ENCODE data around the gene PIAS1.
A peak's percentile ranks its signal among the peaks of the same experiment; 100 is the strongest.
"Not testable (repeated sequence)": the region's sequence is repeated elsewhere in the genome, so short reads cannot be mapped to it uniquely, and the experiment has no call there.

Gene PIAS1

GRCh38 chr15:68221530-68222431 lies 167.7 kb downstream of the PIAS1 start:
- H3K27me3 ChIP-seq (replicated peaks; ENCODE audit: control insufficient read depth, insufficient read depth, low read length); H3K4me1 ChIP-seq (ENCODE audit: control insufficient read depth, insufficient read depth, low read length); H3K9ac ChIP-seq (ENCODE audit: low read length); H3K4me3 ChIP-seq (ENCODE audit: low read length); H3K9me3 ChIP-seq (ENCODE audit: control insufficient read depth, low read length); H3K36me3 ChIP-seq (ENCODE audit: control insufficient read depth, insufficient read depth, low read length, severe bottlenecking); DNase-seq (ENCODE audit: low read depth): not testable (repeated sequence)

- not testable (repeated sequence) for H3K36me3 ChIP-seq (ENCODE audit: control insufficient read depth, insufficient read depth, low read length, severe bottlenecking); H3K4me1 ChIP-seq (ENCODE audit: control insufficient read depth, insufficient read depth, low read length); H3K9me3 ChIP-seq (ENCODE audit: control insufficient read depth, low read length); DNase-seq (ENCODE audit: low read depth); H3K4me3 ChIP-seq (ENCODE audit: low read length); H3K9ac ChIP-seq (ENCODE audit: low read length); H3K27me3 ChIP-seq (replicated peaks; ENCODE audit: control insufficient read depth, insufficient read depth, low read length)
Measured at GRCh38 chr15:68222432-68222743, 168.3 kb downstream of the PIAS1 start.

DNA sequence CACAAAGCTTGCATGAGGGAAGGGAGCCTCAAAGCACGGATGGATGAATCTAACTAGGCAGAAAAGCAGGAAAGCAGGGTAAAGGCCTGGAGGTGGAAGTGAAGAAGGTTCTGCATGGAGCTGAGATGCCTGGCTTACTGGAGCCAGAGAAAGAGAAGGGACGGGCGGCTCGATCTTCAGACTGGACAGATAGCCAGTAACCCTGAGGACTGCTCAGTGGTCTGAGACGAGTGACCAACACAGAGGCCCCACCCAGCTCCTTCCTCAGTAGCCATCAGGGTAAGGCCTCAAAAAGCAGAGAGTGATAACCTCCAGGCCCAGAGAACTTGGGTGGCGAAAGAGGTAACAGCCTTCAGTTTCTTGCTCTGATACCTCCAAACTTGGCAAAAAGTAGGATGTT lies 169.1 kb downstream of the PIAS1 start:
- H3K9ac ChIP-seq (ENCODE audit: low read length), result no peak overlapping the region
- H3K27me3 ChIP-seq (replicated peaks; ENCODE audit: control insufficient read depth, insufficient read depth, low read length), result no peaks in the 10 kb centered on the region
- no peaks in the 10 kb centered on the region for H3K9me3 ChIP-seq (ENCODE audit: control insufficient read depth, low read length)
- no peaks in the 10 kb centered on the region for H3K36me3 ChIP-seq (ENCODE audit: control insufficient read depth, insufficient read depth, low read length, severe bottlenecking)
- H3K4me3 ChIP-seq (ENCODE audit: low read length), result no peak overlapping the region
- peaks cover 5% of the 10 kb centered on the region for H3K4me1 ChIP-seq (ENCODE audit: control insufficient read depth, insufficient read depth, low read length)
- DNase-seq (ENCODE audit: low read depth), result no peak

DNA sequence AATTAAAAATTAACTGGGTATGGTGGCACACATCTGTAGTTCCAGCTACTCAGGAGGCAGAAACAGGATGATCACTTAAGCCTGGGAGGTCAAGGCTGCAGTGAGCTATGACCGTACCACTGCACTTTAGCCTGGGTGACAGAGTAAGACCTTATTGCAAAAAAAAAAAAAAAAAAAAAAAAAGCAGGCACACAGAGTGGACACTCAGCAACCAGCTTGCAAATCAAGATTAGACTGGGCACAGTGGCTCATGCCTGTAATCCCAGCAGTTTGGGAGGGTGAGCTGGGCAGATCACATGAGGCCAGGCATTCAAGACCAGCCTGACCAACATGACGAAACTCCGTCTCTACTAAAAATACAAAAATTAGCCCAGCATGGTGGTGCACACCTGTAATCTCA lies 170.0 kb downstream of the PIAS1 start:
- Histone ChIP-seq H3K27me3 (replicated peaks; ENCODE audit: control insufficient read depth, insufficient read depth, low read length) (no peaks in the 10 kb centered on the region), H3K9me3 (ENCODE audit: control insufficient read depth, low read length) (no peaks in the 10 kb centered on the region), H3K9ac (ENCODE audit: low read length) (no peak overlapping the region), H3K4me3 (ENCODE audit: low read length) (no peak overlapping the region), H3K4me1 (ENCODE audit: control insufficient read depth, insufficient read depth, low read length) (peaks cover 11% of the 10 kb centered on the region), H3K36me3 (ENCODE audit: control insufficient read depth, insufficient read depth, low read length, severe bottlenecking) (no peaks in the 10 kb centered on the region)
- DNase-seq (ENCODE audit: low read depth), result no peak

DNA sequence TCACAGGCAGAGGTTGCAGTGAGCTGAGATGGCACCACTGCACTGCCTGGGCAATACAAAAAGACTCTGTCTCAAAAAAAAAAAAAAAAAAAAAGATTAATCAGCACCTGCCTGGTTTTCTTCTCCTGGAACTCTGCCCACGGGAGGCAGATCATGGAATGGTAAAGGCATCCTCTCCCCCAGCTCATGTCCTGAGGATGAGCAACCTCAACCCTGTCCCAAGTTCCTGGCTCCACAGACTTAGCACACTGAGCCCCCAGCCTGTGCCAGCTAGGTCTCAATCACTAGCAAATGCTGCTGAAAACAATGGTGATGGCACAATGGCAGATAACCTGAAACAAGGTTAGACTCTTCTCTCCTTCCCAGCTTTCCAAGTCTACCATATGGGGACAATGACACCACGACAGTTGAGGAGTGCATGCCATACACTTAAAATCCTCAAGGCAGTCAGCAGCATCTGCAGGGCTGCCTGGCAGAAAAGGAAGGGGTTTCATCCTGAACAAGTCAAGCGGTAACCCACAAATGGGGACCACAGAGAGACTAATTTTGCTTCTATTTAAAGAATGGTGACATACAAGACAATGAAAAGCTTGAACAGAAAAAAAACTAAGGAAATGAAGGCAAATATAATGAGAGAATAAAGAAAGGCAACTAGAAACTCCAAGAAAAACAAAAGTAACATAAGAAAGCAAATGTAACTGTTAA lies 170.6 kb downstream of the PIAS1 start:
- Histone ChIP-seq H3K36me3 (ENCODE audit: control insufficient read depth, insufficient read depth, low read length, severe bottlenecking) (no peaks in the 10 kb centered on the region), H3K9me3 (ENCODE audit: control insufficient read depth, low read length) (no peaks in the 10 kb centered on the region), H3K9ac (ENCODE audit: low read length) (no peak overlapping the region), H3K4me1 (ENCODE audit: control insufficient read depth, insufficient read depth, low read length) (peaks cover 11% of the 10 kb centered on the region), H3K4me3 (ENCODE audit: low read length) (no peak overlapping the region), H3K27me3 (replicated peaks; ENCODE audit: control insufficient read depth, insufficient read depth, low read length) (no peaks in the 10 kb centered on the region)
- no peak for DNase-seq (ENCODE audit: low read depth)

DNA sequence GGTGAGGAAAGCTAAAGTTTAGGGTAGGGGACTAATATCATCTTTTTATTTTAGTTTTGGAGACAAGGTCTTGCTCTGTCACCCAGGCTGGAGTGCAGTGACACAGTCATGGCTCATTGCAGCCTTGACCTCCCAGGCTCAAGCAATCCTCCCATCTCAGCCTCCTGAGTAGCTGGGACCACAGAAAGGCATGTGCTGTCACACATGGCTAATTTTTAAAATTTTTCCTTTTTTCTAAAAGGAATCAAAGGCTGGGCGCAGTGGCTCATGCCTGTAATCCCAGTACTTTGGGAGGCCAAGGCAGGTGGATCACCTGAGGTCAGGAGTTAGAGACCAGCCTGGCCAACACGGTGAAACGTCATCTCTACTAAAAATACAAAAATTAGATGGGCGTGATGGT lies 171.3 kb downstream of the PIAS1 start:
- H3K27me3 ChIP-seq (replicated peaks; ENCODE audit: control insufficient read depth, insufficient read depth, low read length); H3K36me3 ChIP-seq (ENCODE audit: control insufficient read depth, insufficient read depth, low read length, severe bottlenecking); H3K9ac ChIP-seq (ENCODE audit: low read length); DNase-seq (ENCODE audit: low read depth); H3K4me3 ChIP-seq (ENCODE audit: low read length); H3K9me3 ChIP-seq (ENCODE audit: control insufficient read depth, low read length): not testable (repeated sequence)
- peaks cover 17% of the 10 kb centered on the region for H3K4me1 ChIP-seq (ENCODE audit: control insufficient read depth, insufficient read depth, low read length)

- H3K4me3 ChIP-seq (ENCODE audit: low read length), result peak overlapping the region; percentile 88
- no peak overlapping the region for H3K9ac ChIP-seq (ENCODE audit: low read length)
- H3K27me3 ChIP-seq (replicated peaks; ENCODE audit: control insufficient read depth, insufficient read depth, low read length), result no peaks in the 10 kb centered on the region
- H3K9me3 ChIP-seq (ENCODE audit: control insufficient read depth, low read length), result no peaks in the 10 kb centered on the region
- DNase-seq (ENCODE audit: low read depth), result no peak
- peaks cover 17% of the 10 kb centered on the region for H3K4me1 ChIP-seq (ENCODE audit: control insufficient read depth, insufficient read depth, low read length)
- H3K36me3 ChIP-seq (ENCODE audit: control insufficient read depth, insufficient read depth, low read length, severe bottlenecking), result no peaks in the 10 kb centered on the region
Measured at GRCh38 chr15:68227643-68228142, 173.6 kb downstream of the PIAS1 start.

GRCh38 chr15:68228143-68228970 lies 174.2 kb downstream of the PIAS1 start:
- Histone ChIP-seq H3K9me3 (ENCODE audit: control insufficient read depth, low read length) (no peaks in the 10 kb centered on the region), H3K9ac (ENCODE audit: low read length) (peak overlapping the region; percentile 86), H3K4me1 (ENCODE audit: control insufficient read depth, insufficient read depth, low read length) (peaks cover 17% of the 10 kb centered on the region), H3K27me3 (replicated peaks; ENCODE audit: control insufficient read depth, insufficient read depth, low read length) (no peaks in the 10 kb centered on the region), H3K4me3 (ENCODE audit: low read length) (peak overlapping the region; percentile 88), H3K36me3 (ENCODE audit: control insufficient read depth, insufficient read depth, low read length, severe bottlenecking) (no peaks in the 10 kb centered on the region)
- peak; percentile 46 for DNase-seq (ENCODE audit: low read depth)

DNA sequence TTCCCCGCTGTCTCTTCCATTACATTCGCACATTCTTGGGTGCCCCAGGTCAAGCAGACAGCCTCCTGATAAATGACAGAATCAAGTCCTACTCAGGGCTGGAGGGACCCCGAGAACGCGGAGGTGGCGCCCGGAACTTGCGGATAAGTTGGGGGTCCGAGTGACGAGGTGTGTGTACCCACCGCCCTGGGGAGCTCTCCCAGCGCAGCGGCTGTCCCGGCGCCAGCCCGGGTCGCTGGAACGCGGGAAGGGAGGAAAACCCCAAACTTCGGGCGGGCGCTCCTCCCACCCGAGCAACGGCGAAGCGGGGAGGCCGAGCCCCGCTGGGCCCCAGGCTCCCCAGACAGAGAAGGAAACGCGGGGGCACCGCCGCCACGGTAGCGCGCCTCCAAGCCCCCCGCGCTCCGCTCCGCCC lies 174.9 kb downstream of the PIAS1 start:
- no peaks in the 10 kb centered on the region for H3K27me3 ChIP-seq (replicated peaks; ENCODE audit: control insufficient read depth, insufficient read depth, low read length)
- H3K4me1 ChIP-seq (ENCODE audit: control insufficient read depth, insufficient read depth, low read length), result peaks cover 17% of the 10 kb centered on the region
- no peaks in the 10 kb centered on the region for H3K9me3 ChIP-seq (ENCODE audit: control insufficient read depth, low read length)
- H3K36me3 ChIP-seq (ENCODE audit: control insufficient read depth, insufficient read depth, low read length, severe bottlenecking), result no peaks in the 10 kb centered on the region
- no peak for DNase-seq (ENCODE audit: low read depth)
- H3K4me3 ChIP-seq (ENCODE audit: low read length), result peak overlapping the region; percentile 88
- peak overlapping the region; percentile 86 for H3K9ac ChIP-seq (ENCODE audit: low read length)

DNA sequence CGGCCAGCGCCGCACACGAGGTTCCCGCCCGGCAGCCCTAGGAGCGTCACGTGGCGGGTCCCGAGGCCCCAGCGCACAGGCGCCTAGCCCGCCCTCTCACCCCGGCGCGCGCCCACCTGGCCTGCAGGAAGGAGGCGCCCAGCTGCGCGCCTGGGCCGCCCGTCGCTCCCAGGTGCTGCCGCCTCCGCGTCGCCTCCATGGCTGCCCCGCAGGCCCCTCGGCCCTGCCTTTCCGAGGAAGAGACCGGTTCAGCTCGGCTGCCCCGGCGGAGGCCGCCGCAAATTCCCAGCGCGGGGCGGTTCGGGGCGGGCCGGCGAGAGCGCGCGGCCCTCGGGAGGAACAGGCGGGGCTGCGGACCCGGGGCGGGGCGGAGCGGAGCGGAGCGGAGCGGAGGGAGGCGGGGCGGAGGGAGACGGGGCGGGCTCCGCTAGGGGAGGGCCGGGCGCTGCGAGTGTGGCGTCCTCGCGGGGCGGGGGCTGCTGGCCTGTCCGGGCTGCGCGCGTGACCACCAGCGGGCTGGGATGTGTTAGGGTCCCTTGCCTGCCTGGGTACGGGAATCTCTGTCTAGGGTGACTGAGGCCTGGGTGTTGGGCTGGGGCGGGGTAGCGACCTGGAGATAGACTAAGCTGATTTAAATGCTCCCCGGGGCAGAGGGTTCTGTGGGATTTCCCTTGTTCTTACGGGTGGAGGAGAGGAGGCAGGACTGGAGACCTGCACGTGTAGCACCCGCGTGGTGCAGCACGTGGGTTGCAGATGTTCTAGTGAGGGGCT lies 175.5 kb downstream of the PIAS1 start, which contains the start of gene CLN6:
TSS of gene CLN6 (minus strand) at position 343 of the 771 bp plus-strand sequence. CDS start at position 199, 144 bp downstream.
- H3K4me1 ChIP-seq (ENCODE audit: control insufficient read depth, insufficient read depth, low read length), result peaks cover 17% of the 10 kb centered on the region
- no peaks in the 10 kb centered on the region for H3K9me3 ChIP-seq (ENCODE audit: control insufficient read depth, low read length)
- H3K27me3 ChIP-seq (replicated peaks; ENCODE audit: control insufficient read depth, insufficient read depth, low read length), result no peaks in the 10 kb centered on the region
- H3K4me3 ChIP-seq (ENCODE audit: low read length), result peak within 1 kb of the TSS; percentile 88
- DNase-seq (ENCODE audit: low read depth), result peak; percentile 94
- H3K9ac ChIP-seq (ENCODE audit: low read length), result peak within 1 kb of the TSS; percentile 86
- no peaks in the 10 kb centered on the region for H3K36me3 ChIP-seq (ENCODE audit: control insufficient read depth, insufficient read depth, low read length, severe bottlenecking)
